Endothelial cell of umbilical vein (primary cell): Measurements from ENCODE around the gene PIK3AP1.

Experiments used
- EZH2 ChIP-seq: IDR thresholded peaks from 2 replicates; pipeline ENCODE4 v1.6.1; 2012; ENCODE audit warnings: borderline replicate concordance, low read depth, mild to moderate bottlenecking, moderate library complexity, low read length, inconsistent platforms; ENCODE audit not compliant: severe bottlenecking
- JUN ChIP-seq: IDR thresholded peaks from 2 replicates; pipeline ENCODE4 v1.6.1; 2011; ENCODE audit warnings: borderline replicate concordance, low read depth; ENCODE audit not compliant: insufficient read length, insufficient read depth
- MYC ChIP-seq: IDR thresholded peaks from one replicate; pipeline ENCODE4 v1.6.1; 2011; ENCODE audit warnings: mild to moderate bottlenecking, low read depth, low read length
- POLR2A ChIP-seq: IDR thresholded peaks from 2 replicates; pipeline ENCODE4 v1.6.1; 2012; ENCODE audit warnings: low read depth, mild to moderate bottlenecking, control low read depth, low read length
- POLR2AphosphoS5 ChIP-seq: IDR thresholded peaks from 2 replicates; pipeline ENCODE4 v1.6.1; 2012; ENCODE audit warnings: low read depth, mild to moderate bottlenecking, control low read depth, low read length, moderate library complexity; ENCODE audit not compliant: insufficient read depth
- TF ChIP-seq, protein P1 (sequence below), 2 donors: IDR thresholded peaks; 1 replicate in 1 of 2; 2 replicates in 1 of 2; pipeline ENCODE4 v1.5.1; 2011; ENCODE audit warnings: low read length in 2 of 2, mild to moderate bottlenecking in 2 of 2, moderate library complexity in 2 of 2, control low read depth in 1 of 2, inconsistent platforms in 1 of 2, low read depth in 1 of 2; ENCODE audit not compliant: insufficient read depth in 1 of 2; ENCODE audit errors: extremely low read depth in 1 of 2

DNA sequence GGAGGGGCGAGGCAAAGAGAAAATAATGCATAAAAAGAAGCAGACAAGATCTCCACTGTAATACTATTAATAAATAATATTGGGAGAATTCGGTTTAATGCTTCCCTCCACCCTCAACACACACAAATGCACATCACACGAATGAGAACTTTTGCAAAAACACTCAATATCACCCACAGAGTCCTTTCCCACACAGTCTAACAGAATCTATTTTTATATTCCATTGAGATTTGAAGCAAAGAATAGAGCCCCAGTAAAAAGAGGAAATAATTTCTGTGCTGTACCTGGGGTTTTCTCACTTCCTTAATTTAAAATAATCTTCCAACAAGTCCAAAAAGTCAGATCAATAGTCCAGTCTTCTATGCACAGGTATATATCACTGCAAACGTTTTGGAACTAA, 17.0 kb downstream of the PIK3AP1 start:
- TF ChIP-seq, protein P1, sequence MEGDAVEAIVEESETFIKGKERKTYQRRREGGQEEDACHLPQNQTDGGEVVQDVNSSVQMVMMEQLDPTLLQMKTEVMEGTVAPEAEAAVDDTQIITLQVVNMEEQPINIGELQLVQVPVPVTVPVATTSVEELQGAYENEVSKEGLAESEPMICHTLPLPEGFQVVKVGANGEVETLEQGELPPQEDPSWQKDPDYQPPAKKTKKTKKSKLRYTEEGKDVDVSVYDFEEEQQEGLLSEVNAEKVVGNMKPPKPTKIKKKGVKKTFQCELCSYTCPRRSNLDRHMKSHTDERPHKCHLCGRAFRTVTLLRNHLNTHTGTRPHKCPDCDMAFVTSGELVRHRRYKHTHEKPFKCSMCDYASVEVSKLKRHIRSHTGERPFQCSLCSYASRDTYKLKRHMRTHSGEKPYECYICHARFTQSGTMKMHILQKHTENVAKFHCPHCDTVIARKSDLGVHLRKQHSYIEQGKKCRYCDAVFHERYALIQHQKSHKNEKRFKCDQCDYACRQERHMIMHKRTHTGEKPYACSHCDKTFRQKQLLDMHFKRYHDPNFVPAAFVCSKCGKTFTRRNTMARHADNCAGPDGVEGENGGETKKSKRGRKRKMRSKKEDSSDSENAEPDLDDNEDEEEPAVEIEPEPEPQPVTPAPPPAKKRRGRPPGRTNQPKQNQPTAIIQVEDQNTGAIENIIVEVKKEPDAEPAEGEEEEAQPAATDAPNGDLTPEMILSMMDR (IDR thresholded peaks at IDR 0.05; ENCODE audit: extremely low read depth in 1 of 2, insufficient read depth in 1 of 2, low read depth in 1 of 2, low read length in 2 of 2), result no peak
- no peak for TF ChIP-seq EZH2
- TF ChIP-seq POLR2AphosphoS5, result no peak
- TF ChIP-seq MYC, result no peak
- TF ChIP-seq POLR2A, result no peak
- no peak for TF ChIP-seq JUN
